ENCODE results near the gene SCYL1. TPM values are rescaled to one million over a fixed set of nuclear protein-coding genes. Genes with fewer than 3 reads are reported as not detected.

Gene SCYL1
- total and polyA plus RNA-seq, 8 donors, result 40.1 to 83.9 (median 43.1) TPM

- Histone ChIP-seq H3K4me3 (peak overlapping the region in 3 of 4 donors; percentile 43 to 66 (median 51)), H3K27ac (peak overlapping the region; percentile 77 to 87 (median 80)), H3K27me3 (no peaks in the 10 kb centered on the region), H3K4me1 (peaks cover 5 to 11% (median 7%) of the 10 kb centered on the region in 3 donors), H3K36me3 (peaks cover 0 to 9% (median 0%) of the 10 kb centered on the region in 3 donors), H3K9me3 (no peaks in the 10 kb centered on the region)
- peak in 3 of 6 donors; percentile 31 to 67 (median 59) for DNase-seq
- no peak for ATAC-seq
- intact Hi-C loops (cut with DNase I), result loop anchor here in 2 of 3 donors (10.0 kb wide), 2 partner anchors 46 to 324 kb away; no protein-coding TSS in a partner anchor
- FAIRE-seq, result no peak
- TF ChIP-seq, protein P1, sequence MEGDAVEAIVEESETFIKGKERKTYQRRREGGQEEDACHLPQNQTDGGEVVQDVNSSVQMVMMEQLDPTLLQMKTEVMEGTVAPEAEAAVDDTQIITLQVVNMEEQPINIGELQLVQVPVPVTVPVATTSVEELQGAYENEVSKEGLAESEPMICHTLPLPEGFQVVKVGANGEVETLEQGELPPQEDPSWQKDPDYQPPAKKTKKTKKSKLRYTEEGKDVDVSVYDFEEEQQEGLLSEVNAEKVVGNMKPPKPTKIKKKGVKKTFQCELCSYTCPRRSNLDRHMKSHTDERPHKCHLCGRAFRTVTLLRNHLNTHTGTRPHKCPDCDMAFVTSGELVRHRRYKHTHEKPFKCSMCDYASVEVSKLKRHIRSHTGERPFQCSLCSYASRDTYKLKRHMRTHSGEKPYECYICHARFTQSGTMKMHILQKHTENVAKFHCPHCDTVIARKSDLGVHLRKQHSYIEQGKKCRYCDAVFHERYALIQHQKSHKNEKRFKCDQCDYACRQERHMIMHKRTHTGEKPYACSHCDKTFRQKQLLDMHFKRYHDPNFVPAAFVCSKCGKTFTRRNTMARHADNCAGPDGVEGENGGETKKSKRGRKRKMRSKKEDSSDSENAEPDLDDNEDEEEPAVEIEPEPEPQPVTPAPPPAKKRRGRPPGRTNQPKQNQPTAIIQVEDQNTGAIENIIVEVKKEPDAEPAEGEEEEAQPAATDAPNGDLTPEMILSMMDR (IDR thresholded peaks at IDR 0.05), result no peak
- WGBS, 2 donors, result 85 to 87% methylated on average over 91 to 92 of the region's 92 CpGs
Observed at GRCh38 chr11:65538915-65539743, 14.2 kb downstream of the SCYL1 start.

DNA sequence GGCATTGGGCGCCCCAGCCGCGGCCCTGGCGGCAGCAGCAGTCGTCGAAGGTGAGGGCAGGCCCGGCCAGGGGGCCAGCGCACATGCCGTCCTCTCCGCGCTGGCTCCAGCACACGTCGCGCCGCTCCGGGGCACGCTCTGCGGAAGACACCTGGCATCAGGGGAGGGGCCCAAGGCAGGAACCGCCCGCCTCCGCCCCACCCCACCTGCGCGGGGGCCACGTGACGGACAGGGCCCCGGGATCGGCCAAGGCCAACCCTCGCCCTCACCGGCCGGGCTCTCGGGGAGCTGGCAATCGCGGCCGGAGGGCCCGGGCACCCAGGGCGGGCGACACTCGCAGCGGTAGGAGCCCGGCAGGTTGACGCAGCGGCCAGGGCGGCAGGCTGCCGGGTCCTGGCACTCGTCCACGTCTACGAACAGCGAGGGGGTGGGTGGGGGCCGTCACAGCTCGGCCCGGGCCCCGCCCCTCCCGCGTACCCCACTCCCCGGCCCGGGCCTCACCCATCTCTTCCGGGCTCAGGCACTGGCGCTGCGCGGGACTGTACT is 14.9 kb downstream of the SCYL1 start:
- Histone ChIP-seq H3K36me3 (peaks cover 0 to 9% (median 0%) of the 10 kb centered on the region in 3 donors), H3K9me3 (no peaks in the 10 kb centered on the region), H3K27me3 (no peaks in the 10 kb centered on the region), H3K27ac (peak overlapping the region; percentile 77 to 87 (median 80)), H3K4me1 (peaks cover 5 to 11% (median 7%) of the 10 kb centered on the region in 3 donors), H3K4me3 (peak overlapping the region; percentile 39 to 66 (median 47))
- peak; percentile 83 to 95 (median 87) for DNase-seq
- peak; percentile 58 to 78 (median 70) for ATAC-seq
- FAIRE-seq, result no peak
- 7 to 8% methylated on average over 49 to 60 of the region's 60 CpGs for WGBS, 2 donors
- intact Hi-C loops (cut with DNase I), result loop anchor here in 2 of 3 donors (10.0 kb wide), 2 partner anchors 45 to 325 kb away; no protein-coding TSS in a partner anchor
- TF ChIP-seq, protein P1 (IDR thresholded peaks at IDR 0.05), result peak in 2 of 4 donors; percentile 22 to 36

GRCh38 chr11:65540290-65541092 is 15.6 kb downstream of the SCYL1 start:
- Histone ChIP-seq H3K27ac (peak overlapping the region; percentile 77 to 87 (median 80)), H3K27me3 (no peaks in the 10 kb centered on the region), H3K36me3 (peaks cover 0 to 9% (median 0%) of the 10 kb centered on the region in 3 donors), H3K4me1 (peaks cover 5 to 11% (median 7%) of the 10 kb centered on the region in 3 donors), H3K4me3 (peak overlapping the region; percentile 39 to 66 (median 47)), H3K9me3 (no peaks in the 10 kb centered on the region)
- WGBS, 2 donors, result 0 to 1% methylated on average over 62 to 78 of the region's 78 CpGs
- intact Hi-C loops (cut with DNase I), result no loop called here
- TF ChIP-seq, protein P1 (IDR thresholded peaks at IDR 0.05), result peak; percentile 69 to 79 (median 76)
- FAIRE-seq, result no peak
- peak; percentile 86 to 95 (median 92) for ATAC-seq
- DNase-seq, result peak; percentile 88 to 97 (median 94)

- Histone ChIP-seq H3K27ac (peak overlapping the region; percentile 77 to 87 (median 80)), H3K27me3 (no peaks in the 10 kb centered on the region), H3K9me3 (no peaks in the 10 kb centered on the region), H3K4me3 (peak overlapping the region in 2 of 4 donors; percentile 43 to 66), H3K36me3 (peaks cover 0 to 9% (median 0%) of the 10 kb centered on the region in 3 donors), H3K4me1 (peaks cover 5 to 13% (median 7%) of the 10 kb centered on the region in 3 donors)
- DNase-seq (peak in 3 of 6 donors; percentile 23 to 67 (median 53)), FAIRE-seq (no peak), ATAC-seq (no peak)
- intact Hi-C loops (cut with DNase I), result no loop called here
- 41 to 42% methylated on average over 18 of the region's 18 CpGs for WGBS, 2 donors
- TF ChIP-seq, protein P1 (IDR thresholded peaks at IDR 0.05), result no peak
Observed at GRCh38 chr11:65541093-65541982, 16.5 kb downstream of the SCYL1 start.

Data from pancreas (tissue), 10 donors.